Spleen (tissue), 7 donors: ENCODE results near the gene MOB3A.

Experiments
- POLR2A ChIP-seq, 3 donors: fragments of 450-650 bp; IDR thresholded peaks; one replicate each; pipeline ENCODE4 v1.5.1; 2017; ENCODE audit warnings: antibody characterized with exemption in 3 of 3, mild to moderate bottlenecking in 1 of 3
- POLR2AphosphoS5 ChIP-seq, 3 donors: sonication (generic); formaldehyde crosslinking; IDR thresholded peaks; one replicate each; pipeline ENCODE4 v1.5.1; 2017; ENCODE audit warnings: antibody characterized with exemption in 3 of 3
- TF ChIP-seq, protein P1 (sequence below), 11 experiments: fragments of 200-600 bp in 7 of 11; fragments of 450-650 bp in 4 of 11; sonication (generic) in 4 of 11; IDR thresholded peaks in 8 of 11; conservative IDR thresholded peaks in 3 of 11; 1 replicate in 7 of 11; 2 replicates in 4 of 11; pipeline versions ENCODE4 v1.4.0 to v1.8.0; 2016 to 2021; ENCODE audit warnings: antibody characterized with exemption in 11 of 11, inconsistent platforms in 4 of 11, mild to moderate bottlenecking in 1 of 11
- donor health status: DM: no; HTN: no; CAD: no; lungs with moderate emphysema.
- donor health status: DM: no; HTN: no; CAD: no.
- donor health status: DM: no; HTN: no; CAD: no.

DNA sequence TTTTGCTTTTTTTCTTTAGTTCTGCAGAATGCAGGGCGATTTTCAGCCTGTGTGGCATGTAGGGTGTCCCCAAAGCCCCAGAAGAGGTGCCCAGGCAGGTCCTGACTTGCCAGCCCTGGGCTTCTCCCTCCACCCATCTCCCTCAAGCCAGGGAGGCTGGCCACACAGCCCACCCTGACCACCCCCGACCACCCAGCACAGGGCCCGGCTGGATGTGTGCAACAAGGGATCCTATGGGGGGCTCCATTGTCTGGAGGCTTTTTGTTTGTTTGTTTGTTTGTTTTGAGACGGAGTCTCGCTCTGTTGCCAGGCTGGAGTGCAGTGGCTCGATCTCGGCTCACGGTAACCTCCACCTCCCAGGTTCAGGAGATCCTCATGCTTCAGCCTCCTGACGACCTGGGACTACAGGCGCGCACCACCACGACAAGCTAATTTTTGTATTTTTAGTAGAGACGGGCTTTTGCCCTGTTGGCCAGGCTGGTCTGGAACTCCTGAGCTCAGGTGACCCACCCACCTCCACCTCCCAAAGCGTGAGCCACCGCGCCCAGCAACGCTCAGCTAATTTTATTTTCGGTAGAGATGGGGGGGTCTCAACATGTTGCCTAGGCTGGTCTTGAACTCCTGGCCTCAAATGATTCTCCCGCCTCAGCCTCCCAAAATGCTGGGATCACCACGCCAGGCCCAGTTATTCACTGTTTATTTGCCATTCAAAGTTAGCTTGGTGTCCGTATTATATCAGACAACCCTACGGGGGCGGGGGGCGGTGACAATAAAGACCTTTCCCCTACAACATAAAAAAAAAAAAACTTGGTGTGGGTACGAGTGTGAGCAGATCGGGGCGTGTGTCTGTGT is 37.3 kb downstream of the MOB3A start:
- TF ChIP-seq, protein P1, sequence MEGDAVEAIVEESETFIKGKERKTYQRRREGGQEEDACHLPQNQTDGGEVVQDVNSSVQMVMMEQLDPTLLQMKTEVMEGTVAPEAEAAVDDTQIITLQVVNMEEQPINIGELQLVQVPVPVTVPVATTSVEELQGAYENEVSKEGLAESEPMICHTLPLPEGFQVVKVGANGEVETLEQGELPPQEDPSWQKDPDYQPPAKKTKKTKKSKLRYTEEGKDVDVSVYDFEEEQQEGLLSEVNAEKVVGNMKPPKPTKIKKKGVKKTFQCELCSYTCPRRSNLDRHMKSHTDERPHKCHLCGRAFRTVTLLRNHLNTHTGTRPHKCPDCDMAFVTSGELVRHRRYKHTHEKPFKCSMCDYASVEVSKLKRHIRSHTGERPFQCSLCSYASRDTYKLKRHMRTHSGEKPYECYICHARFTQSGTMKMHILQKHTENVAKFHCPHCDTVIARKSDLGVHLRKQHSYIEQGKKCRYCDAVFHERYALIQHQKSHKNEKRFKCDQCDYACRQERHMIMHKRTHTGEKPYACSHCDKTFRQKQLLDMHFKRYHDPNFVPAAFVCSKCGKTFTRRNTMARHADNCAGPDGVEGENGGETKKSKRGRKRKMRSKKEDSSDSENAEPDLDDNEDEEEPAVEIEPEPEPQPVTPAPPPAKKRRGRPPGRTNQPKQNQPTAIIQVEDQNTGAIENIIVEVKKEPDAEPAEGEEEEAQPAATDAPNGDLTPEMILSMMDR (IDR thresholded peaks at IDR 0.05 in 8 of 11, conservative IDR thresholded peaks at IDR 0.05 in 3 of 11), result no peak
- no peak for TF ChIP-seq POLR2AphosphoS5 (IDR thresholded peaks at IDR 0.05)
- TF ChIP-seq POLR2A (IDR thresholded peaks at IDR 0.05), result no peak
